ENCODE data around the gene CTNNBL1. TPM values are rescaled to one million over a fixed set of nuclear protein-coding genes. Genes with fewer than 3 reads are reported as not detected.

CTNNBL1 gene
- total and polyA plus RNA-seq, 2 experiments from 2014 or later = 27.6 to 55.0 TPM

GRCh38 chr20:37850036-37850592 lies 156.3 kb downstream of the CTNNBL1 start:
- H3K4me3 ChIP-seq = no peak overlapping the region
- H4K20me1 ChIP-seq (ENCODE audit: insufficient read depth, poor library complexity, severe bottlenecking) = no peaks in the 10 kb centered on the region
- no peaks in the 10 kb centered on the region for H3K9me3 ChIP-seq (ENCODE audit: low read depth)
- no peak for TF ChIP-seq EZH2 (IDR thresholded peaks at IDR 0.05; ENCODE audit: borderline replicate concordance)
- TF ChIP-seq EZH2phosphoT487 (IDR thresholded peaks at IDR 0.05; ENCODE audit: low read depth, severe bottlenecking, unreplicated experiment) = no peak
- TF ChIP-seq, protein P1, sequence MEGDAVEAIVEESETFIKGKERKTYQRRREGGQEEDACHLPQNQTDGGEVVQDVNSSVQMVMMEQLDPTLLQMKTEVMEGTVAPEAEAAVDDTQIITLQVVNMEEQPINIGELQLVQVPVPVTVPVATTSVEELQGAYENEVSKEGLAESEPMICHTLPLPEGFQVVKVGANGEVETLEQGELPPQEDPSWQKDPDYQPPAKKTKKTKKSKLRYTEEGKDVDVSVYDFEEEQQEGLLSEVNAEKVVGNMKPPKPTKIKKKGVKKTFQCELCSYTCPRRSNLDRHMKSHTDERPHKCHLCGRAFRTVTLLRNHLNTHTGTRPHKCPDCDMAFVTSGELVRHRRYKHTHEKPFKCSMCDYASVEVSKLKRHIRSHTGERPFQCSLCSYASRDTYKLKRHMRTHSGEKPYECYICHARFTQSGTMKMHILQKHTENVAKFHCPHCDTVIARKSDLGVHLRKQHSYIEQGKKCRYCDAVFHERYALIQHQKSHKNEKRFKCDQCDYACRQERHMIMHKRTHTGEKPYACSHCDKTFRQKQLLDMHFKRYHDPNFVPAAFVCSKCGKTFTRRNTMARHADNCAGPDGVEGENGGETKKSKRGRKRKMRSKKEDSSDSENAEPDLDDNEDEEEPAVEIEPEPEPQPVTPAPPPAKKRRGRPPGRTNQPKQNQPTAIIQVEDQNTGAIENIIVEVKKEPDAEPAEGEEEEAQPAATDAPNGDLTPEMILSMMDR (IDR thresholded peaks at IDR 0.05; ENCODE audit: poor library complexity) = no peak
- no peaks in the 10 kb centered on the region for H3K9me2 ChIP-seq (replicated peaks; ENCODE audit: insufficient read depth)
- H3K4me2 ChIP-seq = no peak overlapping the region
- H3K27ac ChIP-seq = no peak overlapping the region
- 88% methylated on average over 6 of the region's 6 CpGs for WGBS (ENCODE audit: low lambda C conversion rate, missing lambda C conversion rate)
- H3K27me3 ChIP-seq = no peaks in the 10 kb centered on the region
- H3K4me1 ChIP-seq (ENCODE audit: insufficient read depth) = peaks cover 8% of the 10 kb centered on the region
- no peaks in the 10 kb centered on the region for H3K79me2 ChIP-seq
- peaks cover 6% of the 10 kb centered on the region for H3K36me3 ChIP-seq (replicated peaks; ENCODE audit: insufficient read depth, low read depth)
- H2AFZ ChIP-seq = no peak overlapping the region
- no peak for DNase-seq (ENCODE audit: low spot score)

- no peak for DNase-seq (ENCODE audit: low spot score)
- TF ChIP-seq, protein P1 (IDR thresholded peaks at IDR 0.05; ENCODE audit: poor library complexity) = no peak
- TF ChIP-seq EZH2 (IDR thresholded peaks at IDR 0.05; ENCODE audit: borderline replicate concordance) = no peak
- no peak for TF ChIP-seq EZH2phosphoT487 (IDR thresholded peaks at IDR 0.05; ENCODE audit: low read depth, severe bottlenecking, unreplicated experiment)
- Histone ChIP-seq H3K9me3 (ENCODE audit: low read depth) (no peaks in the 10 kb centered on the region), H3K27ac (no peak overlapping the region), H3K4me2 (no peak overlapping the region), H3K79me2 (no peaks in the 10 kb centered on the region), H3K4me3 (no peak overlapping the region), H2AFZ (no peak overlapping the region), H4K20me1 (ENCODE audit: insufficient read depth, poor library complexity, severe bottlenecking) (no peaks in the 10 kb centered on the region), H3K27me3 (no peaks in the 10 kb centered on the region), H3K9me2 (replicated peaks; ENCODE audit: insufficient read depth) (no peaks in the 10 kb centered on the region), H3K4me1 (ENCODE audit: insufficient read depth) (peaks cover 7% of the 10 kb centered on the region), H3K36me3 (replicated peaks; ENCODE audit: insufficient read depth, low read depth) (peaks cover 6% of the 10 kb centered on the region)
- WGBS (ENCODE audit: low lambda C conversion rate, missing lambda C conversion rate) = 68% methylated on average over 10 of the region's 10 CpGs
Observed at GRCh38 chr20:37850724-37851355, 157.0 kb downstream of the CTNNBL1 start.

- Histone ChIP-seq H3K9me3 (ENCODE audit: low read depth) (no peaks in the 10 kb centered on the region), H3K4me3 (no peak overlapping the region), H3K36me3 (replicated peaks; ENCODE audit: insufficient read depth, low read depth) (peaks cover 6% of the 10 kb centered on the region), H3K9me2 (replicated peaks; ENCODE audit: insufficient read depth) (no peaks in the 10 kb centered on the region), H4K20me1 (ENCODE audit: insufficient read depth, poor library complexity, severe bottlenecking) (no peaks in the 10 kb centered on the region), H2AFZ (no peak overlapping the region), H3K4me2 (no peak overlapping the region), H3K27ac (no peak overlapping the region), H3K27me3 (no peaks in the 10 kb centered on the region), H3K79me2 (no peaks in the 10 kb centered on the region), H3K4me1 (ENCODE audit: insufficient read depth) (no peaks in the 10 kb centered on the region)
- TF ChIP-seq EZH2 (IDR thresholded peaks at IDR 0.05; ENCODE audit: borderline replicate concordance) = no peak
- no peak for TF ChIP-seq EZH2phosphoT487 (IDR thresholded peaks at IDR 0.05; ENCODE audit: low read depth, severe bottlenecking, unreplicated experiment)
- TF ChIP-seq, protein P1 (IDR thresholded peaks at IDR 0.05; ENCODE audit: poor library complexity) = no peak
- DNase-seq (ENCODE audit: low spot score) = no peak
- 95% methylated on average over 6 of the region's 6 CpGs for WGBS (ENCODE audit: low lambda C conversion rate, missing lambda C conversion rate)
Observed at GRCh38 chr20:37852666-37853065, 158.8 kb downstream of the CTNNBL1 start.

Measured in hepatocyte (in vitro differentiated cells).